Measurements from ENCODE around the gene SEC24A.

DNA sequence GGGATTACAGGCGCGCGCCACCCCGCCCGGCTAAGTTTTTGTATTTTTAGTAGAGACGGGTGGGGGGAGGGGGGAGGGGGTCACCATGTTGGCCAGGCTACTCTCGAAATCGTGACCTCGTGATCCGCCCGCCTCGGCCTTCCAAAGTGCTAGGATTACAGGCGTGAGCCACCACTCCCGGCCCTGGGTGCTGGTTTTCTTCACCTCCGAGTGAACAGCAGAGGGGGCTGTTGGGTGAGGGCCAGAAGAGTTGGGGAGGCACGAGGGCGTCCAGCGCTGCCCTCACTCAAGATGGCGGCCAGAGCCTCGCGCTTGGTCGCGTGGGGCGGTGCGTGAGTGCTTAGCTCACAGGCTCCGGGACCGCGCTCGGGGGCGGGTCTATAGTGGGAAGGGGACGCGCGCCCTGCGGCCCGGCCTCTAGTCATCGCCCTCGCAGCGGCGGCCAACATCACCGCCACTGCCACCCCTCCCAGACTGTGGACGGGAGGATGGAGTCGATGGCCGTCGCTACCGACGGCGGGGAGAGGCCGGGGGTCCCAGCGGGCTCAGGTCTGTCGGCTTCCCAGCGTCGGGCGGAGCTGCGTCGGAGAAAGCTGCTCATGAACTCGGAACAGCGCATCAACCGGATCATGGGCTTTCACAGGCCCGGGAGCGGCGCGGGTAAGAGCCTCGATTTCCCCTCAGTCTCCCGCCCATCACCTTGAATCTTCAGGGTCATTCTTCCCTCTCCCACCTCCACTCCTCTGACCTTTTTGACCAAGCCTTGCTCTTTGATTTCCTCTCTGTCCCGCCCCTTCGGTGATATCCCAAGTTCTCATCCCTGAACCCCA lies 89.8 kb downstream of the SEC24A start, which contains the start of gene CAMLG:
- TF ChIP-seq POLR2A (IDR thresholded peaks at IDR 0.05) = peak; percentile 92 to 95
- TF ChIP-seq, protein P1, sequence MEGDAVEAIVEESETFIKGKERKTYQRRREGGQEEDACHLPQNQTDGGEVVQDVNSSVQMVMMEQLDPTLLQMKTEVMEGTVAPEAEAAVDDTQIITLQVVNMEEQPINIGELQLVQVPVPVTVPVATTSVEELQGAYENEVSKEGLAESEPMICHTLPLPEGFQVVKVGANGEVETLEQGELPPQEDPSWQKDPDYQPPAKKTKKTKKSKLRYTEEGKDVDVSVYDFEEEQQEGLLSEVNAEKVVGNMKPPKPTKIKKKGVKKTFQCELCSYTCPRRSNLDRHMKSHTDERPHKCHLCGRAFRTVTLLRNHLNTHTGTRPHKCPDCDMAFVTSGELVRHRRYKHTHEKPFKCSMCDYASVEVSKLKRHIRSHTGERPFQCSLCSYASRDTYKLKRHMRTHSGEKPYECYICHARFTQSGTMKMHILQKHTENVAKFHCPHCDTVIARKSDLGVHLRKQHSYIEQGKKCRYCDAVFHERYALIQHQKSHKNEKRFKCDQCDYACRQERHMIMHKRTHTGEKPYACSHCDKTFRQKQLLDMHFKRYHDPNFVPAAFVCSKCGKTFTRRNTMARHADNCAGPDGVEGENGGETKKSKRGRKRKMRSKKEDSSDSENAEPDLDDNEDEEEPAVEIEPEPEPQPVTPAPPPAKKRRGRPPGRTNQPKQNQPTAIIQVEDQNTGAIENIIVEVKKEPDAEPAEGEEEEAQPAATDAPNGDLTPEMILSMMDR (IDR thresholded peaks at IDR 0.05 in 4 of 5, conservative IDR thresholded peaks at IDR 0.05 in 1 of 5) = peak in 3 of 5 experiments; percentile 46 to 58 (median 53)
